GM04504 (cell line): ENCODE measurements around the gene BTNL8.

ENCODE experiments used
- DNase-seq: peaks from one replicate; pipeline ENCODE4 v3.0.0-alpha.2; 2012; ENCODE audit warnings: low read depth

BTNL8 gene

GRCh38 chr5:180959661-180960060 lies 60.7 kb downstream of the BTNL8 start:
- no peak for DNase-seq

- DNase-seq, result no peak
Measured at GRCh38 chr5:180960209-180960608, 61.2 kb downstream of the BTNL8 start.

- no peak for DNase-seq
Measured at GRCh38 chr5:180969406-180969805, 70.4 kb downstream of the BTNL8 start.

- no peak for DNase-seq
Measured at GRCh38 chr5:180970336-180970735, 71.4 kb downstream of the BTNL8 start.

- no peak for DNase-seq
Measured at GRCh38 chr5:180970875-180971274, 71.9 kb downstream of the BTNL8 start.

GRCh38 chr5:180974612-180975315 lies 75.8 kb downstream of the BTNL8 start:
- DNase-seq, result no peak

- no peak for DNase-seq
Measured at GRCh38 chr5:180975338-180975737, 76.4 kb downstream of the BTNL8 start.

GRCh38 chr5:180976518-180976917 lies 77.6 kb downstream of the BTNL8 start:
- no peak for DNase-seq

- DNase-seq, result no peak
Measured at GRCh38 chr5:180977852-180978251, 78.9 kb downstream of the BTNL8 start.

- no peak for DNase-seq
Measured at GRCh38 chr5:180982008-180982741, 83.2 kb downstream of the BTNL8 start.

- DNase-seq, result no peak
Measured at GRCh38 chr5:180988016-180988415, 89.1 kb downstream of the BTNL8 start.

- DNase-seq, result no peak
Measured at GRCh38 chr5:180988592-180988991, 89.6 kb downstream of the BTNL8 start, which contains the start of gene BTNL3. Gene BTNL3, plus strand, starts transcription at chr5:180988846. Its CDS starts 183 bp downstream, at chr5:180989029.

GRCh38 chr5:180990086-180990881 lies 91.3 kb downstream of the BTNL8 start:
- DNase-seq, result no peak

GRCh38 chr5:180990882-180991242 lies 91.9 kb downstream of the BTNL8 start:
- DNase-seq, result no peak
